Ishikawa (cell line): ENCODE data around the gene RASD1.

Experiments used
- CEBPB ChIP-seq: IDR thresholded peaks from 2 replicates; pipeline ENCODE4 v1.6.1; 2012
- MAX ChIP-seq: IDR thresholded peaks from 2 replicates; pipeline ENCODE4 v1.6.1; 2012
- RAD21 ChIP-seq: IDR thresholded peaks from 2 replicates; pipeline ENCODE4 v1.6.1; 2012; ENCODE audit warnings: low read depth
- REST ChIP-seq: IDR thresholded peaks from 2 replicates; pipeline ENCODE4 v1.6.1; 2012; ENCODE audit warnings: low read depth, mild to moderate bottlenecking

- TF ChIP-seq MAX (no peak), CEBPB (no peak), RAD21 (no peak), REST (no peak)
These were observed 14.3 kb downstream of the RASD1 start for GRCh38 chr17:17481860-17482259.
